Mammary epithelial cell (primary cell): Measurements from ENCODE around the gene KRTAP4-11.

ENCODE experiments used
- CTCF ChIP-seq, 2 donors: IDR thresholded peaks in 1 of 2; conservative IDR thresholded peaks in 1 of 2; 2 replicates each; pipeline ENCODE4 v1.5.1; 2011 to 2012; ENCODE audit warnings: inconsistent platforms in 2 of 2, low read length in 2 of 2, mild to moderate bottlenecking in 2 of 2, control low read depth in 1 of 2, low read depth in 1 of 2; ENCODE audit not compliant: insufficient read depth in 1 of 2; ENCODE audit errors: extremely low read depth in 1 of 2
- EZH2 ChIP-seq: IDR thresholded peaks from 2 replicates; pipeline ENCODE4 v1.6.1; 2012; ENCODE audit warnings: low read length, inconsistent platforms, borderline replicate concordance

DNA sequence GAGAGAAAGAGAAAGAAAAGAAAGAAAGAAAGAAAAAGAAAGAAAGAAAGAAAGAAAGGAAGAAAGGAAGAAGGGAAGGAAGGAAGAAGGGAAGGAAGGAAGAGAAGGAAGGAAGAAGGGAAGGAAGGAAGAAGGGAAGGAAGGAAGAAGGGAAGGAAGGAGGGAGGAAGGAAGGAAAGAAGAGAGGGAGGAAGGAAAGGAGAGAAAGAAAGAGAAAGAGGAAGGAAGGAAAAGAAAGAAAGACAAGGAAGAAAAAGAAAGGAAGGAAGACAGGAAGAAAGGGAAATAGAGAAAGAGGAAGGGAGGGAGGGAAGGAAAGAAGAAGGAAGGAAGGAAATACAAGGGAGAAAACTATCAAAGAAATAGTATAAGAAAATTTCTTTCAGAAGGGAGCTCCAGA lies 41.4 kb downstream of the KRTAP4-11 start:
- TF ChIP-seq CTCF (conservative IDR thresholded peaks at IDR 0.05 in 1 of 2, IDR thresholded peaks at IDR 0.05 in 1 of 2; ENCODE audit: extremely low read depth in 1 of 2, insufficient read depth in 1 of 2, low read depth in 1 of 2, low read length in 2 of 2) (no peak), EZH2 (no peak)
